Endothelial cell of umbilical vein (primary cell): Measurements from ENCODE around the gene CD40.

Source experiments
- CTCF ChIP-seq, 2 donors: IDR thresholded peaks; 1 replicate in 1 of 2; 2 replicates in 1 of 2; pipeline ENCODE4 v1.5.1; 2011; ENCODE audit warnings: low read length in 2 of 2, mild to moderate bottlenecking in 2 of 2, moderate library complexity in 2 of 2, control low read depth in 1 of 2, inconsistent platforms in 1 of 2, low read depth in 1 of 2; ENCODE audit not compliant: insufficient read depth in 1 of 2; ENCODE audit errors: extremely low read depth in 1 of 2
- EZH2 ChIP-seq: IDR thresholded peaks from 2 replicates; pipeline ENCODE4 v1.6.1; 2012; ENCODE audit warnings: borderline replicate concordance, low read depth, mild to moderate bottlenecking, moderate library complexity, low read length, inconsistent platforms; ENCODE audit not compliant: severe bottlenecking
- JUN ChIP-seq: IDR thresholded peaks from 2 replicates; pipeline ENCODE4 v1.6.1; 2011; ENCODE audit warnings: borderline replicate concordance, low read depth; ENCODE audit not compliant: insufficient read length, insufficient read depth
- MAX ChIP-seq: IDR thresholded peaks from 2 replicates; pipeline ENCODE4 v1.6.1; 2011; ENCODE audit not compliant: insufficient read depth, insufficient read length
- MYC ChIP-seq: IDR thresholded peaks from one replicate; pipeline ENCODE4 v1.6.1; 2011; ENCODE audit warnings: mild to moderate bottlenecking, low read depth, low read length
- POLR2A ChIP-seq: IDR thresholded peaks from 2 replicates; pipeline ENCODE4 v1.6.1; 2012; ENCODE audit warnings: low read depth, mild to moderate bottlenecking, control low read depth, low read length
- POLR2AphosphoS5 ChIP-seq: IDR thresholded peaks from 2 replicates; pipeline ENCODE4 v1.6.1; 2012; ENCODE audit warnings: low read depth, mild to moderate bottlenecking, control low read depth, low read length, moderate library complexity; ENCODE audit not compliant: insufficient read depth

GRCh38 chr20:46111836-46112212 lies 6.3 kb upstream of the CD40 start:
- TF ChIP-seq POLR2AphosphoS5 (no peak), JUN (no peak), CTCF (IDR thresholded peaks at IDR 0.05; ENCODE audit: extremely low read depth in 1 of 2, insufficient read depth in 1 of 2, low read depth in 1 of 2, low read length in 2 of 2) (no peak), EZH2 (no peak), MAX (no peak), POLR2A (no peak), MYC (no peak)
